SU-DHL-6 (cell line): ENCODE results near the gene OSBPL6.
A peak's percentile ranks its signal among the peaks of the same experiment; 100 is the strongest.

ENCODE experiments used
- H2AFZ ChIP-seq: fragments of 200-600 bp; sonication (generic); 2 replicates; pipeline ENCODE4 v1.6.1; 2014; ENCODE audit warnings: low read depth, mild to moderate bottlenecking, moderate library complexity, mixed read lengths, antibody characterized with exemption, low read length; ENCODE audit not compliant: severe bottlenecking
- H3F3A ChIP-seq: fragments of 200-600 bp; shearing (Covaris generic); 2 replicates; pipeline ENCODE4 v1.6.0; 2016; ENCODE audit warnings: antibody characterized with exemption, mild to moderate bottlenecking; ENCODE audit not compliant: insufficient read depth
- H3K27ac ChIP-seq: fragments of 200-600 bp; sonication (generic); 2 replicates; pipeline ENCODE4 v1.5.1; 2016; ENCODE audit warnings: low read depth, mild to moderate bottlenecking, low read length, moderate library complexity, mixed read lengths
- H3K27me3 ChIP-seq: fragments of 200-600 bp; sonication (generic), shearing (Covaris generic); 2 replicates; pipeline ENCODE4 v1.6.0; 2014; ENCODE audit warnings: mild to moderate bottlenecking, low read length
- H3K36me3 ChIP-seq: fragments of 200-600 bp; sonication (generic); 2 replicates; pipeline ENCODE4 v1.6.1; 2014; ENCODE audit warnings: mild to moderate bottlenecking, low read length, mixed read lengths
- H3K4me2 ChIP-seq: fragments of 300-600, 200-600 bp; shearing (Covaris generic), sonication (generic); 2 replicates; pipeline ENCODE4 v1.6.0; 2014; ENCODE audit warnings: low read length, low read depth, mild to moderate bottlenecking; ENCODE audit not compliant: poor library complexity, severe bottlenecking
- H3K4me3 ChIP-seq: fragments of 200-600 bp; sonication (generic); 2 replicates; pipeline ENCODE4 v1.5.1; 2014; ENCODE audit warnings: antibody characterized with exemption, low read length, mild to moderate bottlenecking, mixed read lengths; ENCODE audit not compliant: insufficient read depth, poor library complexity, severe bottlenecking
- H3K79me2 ChIP-seq: fragments of 200-600 bp; sonication (generic); 2 replicates; pipeline ENCODE4 v1.6.1; 2014; ENCODE audit warnings: mild to moderate bottlenecking, low read length, moderate library complexity; ENCODE audit not compliant: insufficient read depth
- H3K9ac ChIP-seq: fragments of 200-600 bp; sonication (generic); 2 replicates; pipeline ENCODE4 v1.7.0; 2014; ENCODE audit warnings: mild to moderate bottlenecking, low read length
- H3K9me2 ChIP-seq: fragments of 200-600 bp; sonication (generic); replicated peaks from 2 replicates; pipeline ENCODE4 v1.6.1; 2014; ENCODE audit warnings: low read length; ENCODE audit not compliant: insufficient read depth
- H3K9me3 ChIP-seq: fragments of 200-600 bp; sonication (generic); 2 replicates; pipeline ENCODE4 v1.6.1; 2014; ENCODE audit warnings: low read length, mixed read lengths; ENCODE audit not compliant: insufficient read depth
- H4K20me1 ChIP-seq: fragments of 200-600 bp; sonication (generic); 2 replicates; pipeline ENCODE4 v1.6.1; 2014; ENCODE audit warnings: low read depth, mild to moderate bottlenecking, antibody characterized with exemption, low read length, moderate library complexity, mixed read lengths
- CTCF ChIP-seq: fragments of 200-600 bp; sonication (generic); IDR thresholded peaks from one replicate; pipeline ENCODE4 v1.5.1; 2017; ENCODE audit warnings: antibody characterized with exemption, mild to moderate bottlenecking, low read length, moderate library complexity; ENCODE audit not compliant: insufficient read depth, poor library complexity, severe bottlenecking
- EZH2phosphoT487 ChIP-seq: fragments of 200-600 bp; sonication (generic), shearing (Covaris generic); conservative IDR thresholded peaks from 2 replicates; pipeline ENCODE4 v1.6.1; 2018; ENCODE audit warnings: mild to moderate bottlenecking, antibody characterized with exemption, low read length, moderate library complexity, mixed read lengths

Gene OSBPL6

GRCh38 chr2:178414266-178415247 lies 220.2 kb downstream of the OSBPL6 start:
- Histone ChIP-seq H3K79me2 (no peaks in the 10 kb centered on the region), H3K36me3 (no peaks in the 10 kb centered on the region), H3K9me3 (no peaks in the 10 kb centered on the region), H3K4me2 (peak overlapping the region; percentile 75), H2AFZ (peak overlapping the region; percentile 97), H3K9me2 (no peaks in the 10 kb centered on the region), H3K27ac (no peak overlapping the region), H3F3A (no peaks in the 10 kb centered on the region), H4K20me1 (no peaks in the 10 kb centered on the region), H3K4me3 (peak overlapping the region; percentile 58), H3K27me3 (no peaks in the 10 kb centered on the region), H3K9ac (peak overlapping the region; percentile 49)
- TF ChIP-seq EZH2phosphoT487 (no peak), CTCF (peak; percentile 84)

- Histone ChIP-seq H3K36me3 (no peaks in the 10 kb centered on the region), H3K79me2 (no peaks in the 10 kb centered on the region), H3F3A (no peaks in the 10 kb centered on the region), H3K9ac (no peak overlapping the region), H3K27me3 (no peaks in the 10 kb centered on the region), H2AFZ (no peak overlapping the region), H4K20me1 (no peaks in the 10 kb centered on the region), H3K9me2 (no peaks in the 10 kb centered on the region), H3K27ac (no peak overlapping the region), H3K4me2 (no peak overlapping the region), H3K4me3 (no peak overlapping the region), H3K9me3 (no peaks in the 10 kb centered on the region)
- TF ChIP-seq CTCF (no peak), EZH2phosphoT487 (no peak)
Measured at GRCh38 chr2:178415979-178416378, 221.7 kb downstream of the OSBPL6 start.

- Histone ChIP-seq H3K79me2 (no peaks in the 10 kb centered on the region), H2AFZ (no peak overlapping the region), H3K27me3 (no peaks in the 10 kb centered on the region), H3K27ac (no peak overlapping the region), H3K4me3 (no peak overlapping the region), H3K9me2 (no peaks in the 10 kb centered on the region), H3K4me2 (no peak overlapping the region), H3F3A (no peaks in the 10 kb centered on the region), H3K36me3 (no peaks in the 10 kb centered on the region), H4K20me1 (no peaks in the 10 kb centered on the region), H3K9ac (no peak overlapping the region), H3K9me3 (no peaks in the 10 kb centered on the region)
- TF ChIP-seq EZH2phosphoT487 (no peak), CTCF (no peak)
Measured at GRCh38 chr2:178417916-178418315, 223.6 kb downstream of the OSBPL6 start.
